Measurements from ENCODE around the gene ALG10. TPM values are rescaled to one million over a fixed set of nuclear protein-coding genes. Genes with fewer than 3 reads are reported as not detected.

The ALG10 gene, protein sequence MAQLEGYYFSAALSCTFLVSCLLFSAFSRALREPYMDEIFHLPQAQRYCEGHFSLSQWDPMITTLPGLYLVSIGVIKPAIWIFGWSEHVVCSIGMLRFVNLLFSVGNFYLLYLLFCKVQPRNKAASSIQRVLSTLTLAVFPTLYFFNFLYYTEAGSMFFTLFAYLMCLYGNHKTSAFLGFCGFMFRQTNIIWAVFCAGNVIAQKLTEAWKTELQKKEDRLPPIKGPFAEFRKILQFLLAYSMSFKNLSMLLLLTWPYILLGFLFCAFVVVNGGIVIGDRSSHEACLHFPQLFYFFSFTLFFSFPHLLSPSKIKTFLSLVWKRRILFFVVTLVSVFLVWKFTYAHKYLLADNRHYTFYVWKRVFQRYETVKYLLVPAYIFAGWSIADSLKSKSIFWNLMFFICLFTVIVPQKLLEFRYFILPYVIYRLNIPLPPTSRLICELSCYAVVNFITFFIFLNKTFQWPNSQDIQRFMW
- 3.1 to 6.0 TPM (median 4.7 TPM) in 5 replicates for total RNA-seq (2022; extraction: Qiagen RNA extraction; ENCODE audit: low read depth)

GRCh38 chr12:34022079-34022830 lies at the start of gene ALG10:
TSS of gene ALG10 (plus strand) at chr12:34022496. CDS start at chr12:34022600, 104 bp downstream.

